Gastrocnemius medialis (tissue), 4 donors: ENCODE results near the gene RBKS. TPM values are rescaled to one million over a fixed set of nuclear protein-coding genes. Genes with fewer than 3 reads are reported as not detected.

ENCODE experiments used
- ATAC-seq, 2 donors: fragments of 150-250 bp; one replicate each; pipeline ENCODE4 v1.9.1; 2016
- DNase-seq, 2 donors: peaks; one replicate each; pipeline ENCODE4 v3.0.0-alpha.2; 2019
- H3K27ac ChIP-seq, 4 donors: fragments of 200-600 bp; sonication (generic); 1 replicate in 1 of 4; 2 replicates in 3 of 4; pipeline ENCODE4 v1.5.1; 2016 to 2018; ENCODE audit warnings: mild to moderate bottlenecking in 2 of 4, moderate library complexity in 1 of 4
- H3K27me3 ChIP-seq, 3 donors: fragments of 200-600 bp; sonication (generic) in 2 of 3; 1 replicate in 1 of 3; 2 replicates in 2 of 3; pipeline versions ENCODE4 v1.5.1 to v1.6.0; 2016 to 2019; ENCODE audit warnings: mild to moderate bottlenecking in 1 of 3, moderate library complexity in 1 of 3
- H3K36me3 ChIP-seq, 2 donors: fragments of 200-600 bp; sonication (generic) in 1 of 2; one replicate each; pipeline ENCODE4 v1.5.1; 2017 to 2018
- H3K4me1 ChIP-seq, 2 donors: fragments of 200-600 bp; sonication (generic) in 1 of 2; one replicate each; pipeline ENCODE4 v1.5.1; 2016 to 2017; ENCODE audit warnings: mild to moderate bottlenecking in 2 of 2
- H3K4me3 ChIP-seq, 4 donors: fragments of 200-600 bp; sonication (generic) in 3 of 4; 1 replicate in 1 of 4; 2 replicates in 3 of 4; pipeline ENCODE4 v1.5.1; 2016 to 2019; ENCODE audit warnings: mild to moderate bottlenecking in 2 of 4
- H3K9me3 ChIP-seq, 3 donors: fragments of 200-600 bp; sonication (generic) in 2 of 3; 1 replicate in 1 of 3; 2 replicates in 2 of 3; pipeline ENCODE4 v1.5.1; 2016 to 2019
- CTCF ChIP-seq, 5 experiments: fragments of 450-650 bp in 3 of 5; fragments of 200-600 bp in 2 of 5; sonication (generic) in 2 of 5; IDR thresholded peaks in 4 of 5; conservative IDR thresholded peaks in 1 of 5; 1 replicate in 4 of 5; 2 replicates in 1 of 5; pipeline ENCODE4 v1.5.1; 2016 to 2019; ENCODE audit warnings: antibody characterized with exemption in 5 of 5, mild to moderate bottlenecking in 3 of 5, moderate library complexity in 3 of 5
- POLR2A ChIP-seq, 2 donors: fragments of 450-650 bp; IDR thresholded peaks; one replicate each; pipeline ENCODE4 v1.6.1; 2017; ENCODE audit warnings: antibody characterized with exemption in 2 of 2, mild to moderate bottlenecking in 2 of 2, moderate library complexity in 2 of 2
- in situ Hi-C, 4 donors: fragments of 200-750 bp; cut with MboI; loops; one replicate each; pipeline versions ENCODE4 v1.15.0 to v1.8.0; 2017; ENCODE audit warnings: low sequenced_read_pairs in 4 of 4
- intact Hi-C: fragments of 100-400 bp; cut with DNase I; formaldehyde crosslinking; loops from one replicate; pipeline ENCODE4 v1.15.1; 2023; ENCODE audit warnings: low total_unique reads
- total RNA-seq, 4 donors: library from RNA; depleted of rRNA; stranded (reverse); fragments of >200 nt; gene quantifications; one replicate each; pipeline versions ENCODE4 v1.1.0 to v1.2.3, GENCODE V29; 2016

The RBKS gene
- total RNA-seq, 4 donors from 2014 or later = 0.41 to 5.4 (median 3.0) TPM

- no peak for ATAC-seq
- H3K36me3 ChIP-seq = no peaks in the 10 kb centered on the region
- H3K4me1 ChIP-seq = peaks cover 9 to 13% of the 10 kb centered on the region in 2 donors
- peak overlapping the region in 1 of 4 donors; percentile 56 for H3K27ac ChIP-seq
- intact Hi-C loops = no loop called here
- no peaks in the 10 kb centered on the region for H3K9me3 ChIP-seq
- in situ Hi-C loops = no loop called here
- no peak for DNase-seq
- H3K27me3 ChIP-seq = no peaks in the 10 kb centered on the region
- no peak for TF ChIP-seq POLR2A (IDR thresholded peaks at IDR 0.05)
- no peak for TF ChIP-seq CTCF (IDR thresholded peaks at IDR 0.05 in 4 of 5, conservative IDR thresholded peaks at IDR 0.05 in 1 of 5)
- no peak overlapping the region for H3K4me3 ChIP-seq
These were observed 151.2 kb downstream of the RBKS start for GRCh38 chr2:27739058-27739373.

- TF ChIP-seq POLR2A (IDR thresholded peaks at IDR 0.05) (no peak), CTCF (IDR thresholded peaks at IDR 0.05 in 4 of 5, conservative IDR thresholded peaks at IDR 0.05 in 1 of 5) (no peak)
- in situ Hi-C loops (no loop called here), intact Hi-C loops (no loop called here)
- Histone ChIP-seq H3K36me3 (no peaks in the 10 kb centered on the region), H3K4me3 (no peak overlapping the region), H3K4me1 (peaks cover 9 to 13% of the 10 kb centered on the region in 2 donors), H3K27me3 (no peaks in the 10 kb centered on the region), H3K9me3 (no peaks in the 10 kb centered on the region), H3K27ac (peak overlapping the region; percentile 15 to 56 (median 40))
- ATAC-seq (no peak), DNase-seq (no peak)
These were observed 151.7 kb downstream of the RBKS start for GRCh38 chr2:27738349-27739057.

GRCh38 chr2:27737676-27738348 lies 152.4 kb downstream of the RBKS start:
- Histone ChIP-seq H3K27ac (peak overlapping the region; percentile 15 to 74 (median 47)), H3K36me3 (no peaks in the 10 kb centered on the region), H3K9me3 (no peaks in the 10 kb centered on the region), H3K27me3 (no peaks in the 10 kb centered on the region), H3K4me3 (no peak overlapping the region), H3K4me1 (peaks cover 9 to 13% of the 10 kb centered on the region in 2 donors)
- intact Hi-C loops (no loop called here), in situ Hi-C loops (no loop called here)
- peak; percentile 18 to 27 for ATAC-seq
- TF ChIP-seq POLR2A (IDR thresholded peaks at IDR 0.05) (no peak), CTCF (IDR thresholded peaks at IDR 0.05 in 4 of 5, conservative IDR thresholded peaks at IDR 0.05 in 1 of 5) (no peak)
- no peak for DNase-seq

GRCh38 chr2:27736890-27737204 lies 153.3 kb downstream of the RBKS start:
- no peaks in the 10 kb centered on the region for H3K27me3 ChIP-seq
- peaks cover 9 to 13% of the 10 kb centered on the region in 2 donors for H3K4me1 ChIP-seq
- in situ Hi-C loops = no loop called here
- no peak for TF ChIP-seq POLR2A (IDR thresholded peaks at IDR 0.05)
- TF ChIP-seq CTCF (IDR thresholded peaks at IDR 0.05 in 4 of 5, conservative IDR thresholded peaks at IDR 0.05 in 1 of 5) = no peak
- ATAC-seq (no peak), DNase-seq (no peak)
- H3K27ac ChIP-seq = peak overlapping the region; percentile 24 to 74 (median 72)
- intact Hi-C loops = no loop called here
- H3K36me3 ChIP-seq = no peaks in the 10 kb centered on the region
- H3K9me3 ChIP-seq = no peaks in the 10 kb centered on the region
- H3K4me3 ChIP-seq = no peak overlapping the region
